ENCODE measurements around the gene MEIS1. TPM values are rescaled to one million over a fixed set of nuclear protein-coding genes. Genes with fewer than 3 reads are reported as not detected.

Gene MEIS1
- total RNA-seq, 1 donor, result 107 TPM

GRCh38 chr2:66519264-66519843 is 84.4 kb downstream of the MEIS1 start:
- TF ChIP-seq, protein P1, sequence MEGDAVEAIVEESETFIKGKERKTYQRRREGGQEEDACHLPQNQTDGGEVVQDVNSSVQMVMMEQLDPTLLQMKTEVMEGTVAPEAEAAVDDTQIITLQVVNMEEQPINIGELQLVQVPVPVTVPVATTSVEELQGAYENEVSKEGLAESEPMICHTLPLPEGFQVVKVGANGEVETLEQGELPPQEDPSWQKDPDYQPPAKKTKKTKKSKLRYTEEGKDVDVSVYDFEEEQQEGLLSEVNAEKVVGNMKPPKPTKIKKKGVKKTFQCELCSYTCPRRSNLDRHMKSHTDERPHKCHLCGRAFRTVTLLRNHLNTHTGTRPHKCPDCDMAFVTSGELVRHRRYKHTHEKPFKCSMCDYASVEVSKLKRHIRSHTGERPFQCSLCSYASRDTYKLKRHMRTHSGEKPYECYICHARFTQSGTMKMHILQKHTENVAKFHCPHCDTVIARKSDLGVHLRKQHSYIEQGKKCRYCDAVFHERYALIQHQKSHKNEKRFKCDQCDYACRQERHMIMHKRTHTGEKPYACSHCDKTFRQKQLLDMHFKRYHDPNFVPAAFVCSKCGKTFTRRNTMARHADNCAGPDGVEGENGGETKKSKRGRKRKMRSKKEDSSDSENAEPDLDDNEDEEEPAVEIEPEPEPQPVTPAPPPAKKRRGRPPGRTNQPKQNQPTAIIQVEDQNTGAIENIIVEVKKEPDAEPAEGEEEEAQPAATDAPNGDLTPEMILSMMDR (IDR thresholded peaks at IDR 0.05; ENCODE audit: insufficient read depth, low read depth, low read length), result no peak
- no peak for DNase-seq (ENCODE audit: low read depth)
- no peak overlapping the region for H3K4me3 ChIP-seq (ENCODE audit: low read depth, low read length)

- TF ChIP-seq, protein P1 (IDR thresholded peaks at IDR 0.05; ENCODE audit: insufficient read depth, low read depth, low read length), result no peak
- H3K4me3 ChIP-seq (ENCODE audit: low read depth, low read length), result no peak overlapping the region
- DNase-seq (ENCODE audit: low read depth), result no peak
These were observed 86.5 kb downstream of the MEIS1 start for GRCh38 chr2:66521291-66521922.

DNA sequence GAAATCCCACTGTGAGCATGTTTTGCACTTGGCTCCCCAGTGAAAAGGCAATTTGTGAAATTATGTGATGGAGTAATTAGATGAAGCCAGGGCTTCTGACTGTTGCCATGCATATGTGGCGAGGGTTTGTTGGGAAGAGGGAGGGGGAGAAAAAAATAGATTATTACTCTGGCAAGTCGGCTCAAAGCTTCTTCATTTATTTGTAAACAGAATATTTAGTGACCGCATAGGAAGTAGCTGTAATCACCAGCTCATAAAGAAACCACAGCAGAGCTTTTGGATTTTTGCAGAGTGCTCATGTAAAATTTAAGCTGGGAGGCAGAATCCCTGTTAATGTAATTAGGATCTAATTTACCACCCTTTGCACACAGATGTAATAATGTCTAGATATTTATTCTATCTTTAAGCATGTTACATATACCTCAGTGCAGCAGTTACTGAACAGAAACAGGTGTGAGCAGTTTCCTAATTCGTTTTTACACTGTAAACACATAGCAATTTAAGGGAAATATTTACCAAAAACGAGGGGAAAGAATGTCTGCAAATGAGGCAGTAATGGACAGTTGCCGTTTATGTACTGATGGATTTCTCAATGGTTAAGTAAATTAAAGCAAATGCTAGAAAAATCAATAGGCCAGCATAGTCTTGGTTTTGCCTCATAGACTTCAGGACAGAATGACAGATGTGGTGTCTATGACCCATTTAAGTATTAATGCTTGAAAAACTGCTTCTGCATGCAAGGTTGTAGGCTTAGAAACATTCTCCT is 87.9 kb downstream of the MEIS1 start:
- no peak overlapping the region for H3K4me3 ChIP-seq (ENCODE audit: low read depth, low read length)
- TF ChIP-seq, protein P1 (IDR thresholded peaks at IDR 0.05; ENCODE audit: insufficient read depth, low read depth, low read length), result no peak
- peak; percentile 76 for DNase-seq (ENCODE audit: low read depth)

- H3K4me3 ChIP-seq (ENCODE audit: low read depth, low read length), result no peak overlapping the region
- TF ChIP-seq, protein P1 (IDR thresholded peaks at IDR 0.05; ENCODE audit: insufficient read depth, low read depth, low read length), result no peak
- no peak for DNase-seq (ENCODE audit: low read depth)
These were observed 88.5 kb downstream of the MEIS1 start for GRCh38 chr2:66523377-66523969.

DNA sequence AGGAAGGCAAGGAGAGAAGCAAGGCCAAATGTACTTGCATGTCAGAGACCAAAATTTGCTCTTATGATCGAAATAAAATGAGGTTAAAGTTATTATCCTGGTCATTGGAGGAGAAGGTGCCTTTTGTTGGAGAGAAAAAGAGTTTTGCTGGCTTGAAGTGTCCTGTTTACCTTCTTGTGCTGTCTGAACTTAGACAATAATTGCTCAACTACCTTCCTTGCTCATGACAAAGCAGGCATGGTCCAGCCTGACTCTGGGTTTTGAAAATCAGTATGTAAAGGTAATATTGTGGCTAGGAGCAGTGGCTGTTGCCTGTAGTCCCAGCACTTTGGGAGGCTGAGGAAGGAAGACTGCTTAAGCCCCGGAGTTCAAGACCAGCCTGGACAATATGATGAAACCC is 89.1 kb downstream of the MEIS1 start:
- TF ChIP-seq, protein P1 (IDR thresholded peaks at IDR 0.05; ENCODE audit: insufficient read depth, low read depth, low read length), result no peak
- no peak for DNase-seq (ENCODE audit: low read depth)
- no peak overlapping the region for H3K4me3 ChIP-seq (ENCODE audit: low read depth, low read length)

GRCh38 chr2:66525606-66526005 is 90.7 kb downstream of the MEIS1 start:
- TF ChIP-seq, protein P1 (IDR thresholded peaks at IDR 0.05; ENCODE audit: insufficient read depth, low read depth, low read length), result no peak
- no peak overlapping the region for H3K4me3 ChIP-seq (ENCODE audit: low read depth, low read length)
- no peak for DNase-seq (ENCODE audit: low read depth)

Data from fibroblast of villous mesenchyme (primary cell).